Gastrocnemius medialis (tissue), 4 donors: ENCODE measurements around the gene NCAPG.
"Not testable (repeated sequence)": the region's sequence is repeated elsewhere in the genome, so short reads cannot be mapped to it uniquely, and the experiment has no call there.

Experiments used
- CTCF ChIP-seq, 5 experiments: fragments of 450-650 bp in 3 of 5; fragments of 200-600 bp in 2 of 5; sonication (generic) in 2 of 5; IDR thresholded peaks in 4 of 5; conservative IDR thresholded peaks in 1 of 5; 1 replicate in 4 of 5; 2 replicates in 1 of 5; pipeline ENCODE4 v1.5.1; 2016 to 2019; ENCODE audit warnings: antibody characterized with exemption in 5 of 5, mild to moderate bottlenecking in 3 of 5, moderate library complexity in 3 of 5
- POLR2A ChIP-seq, 2 donors: fragments of 450-650 bp; IDR thresholded peaks; one replicate each; pipeline ENCODE4 v1.6.1; 2017; ENCODE audit warnings: antibody characterized with exemption in 2 of 2, mild to moderate bottlenecking in 2 of 2, moderate library complexity in 2 of 2

- not testable (repeated sequence) for TF ChIP-seq CTCF (IDR thresholded peaks at IDR 0.05 in 4 of 5, conservative IDR thresholded peaks at IDR 0.05 in 1 of 5); POLR2A (IDR thresholded peaks at IDR 0.05)
Observed at GRCh38 chr4:17850295-17850694, 39.5 kb downstream of the NCAPG start.
